Keratinocyte (primary cell): ENCODE data around the gene WDR17.

ENCODE experiments used
- CTCF ChIP-seq, 3 experiments: IDR thresholded peaks in 1 of 3; conservative IDR thresholded peaks in 1 of 3; optimal IDR thresholded peaks in 1 of 3; 2 replicates in 2 of 3; 3 replicates in 1 of 3; pipeline versions ENCODE3 to v1.5.1; 2011; ENCODE audit warnings: low read length in 3 of 3, mild to moderate bottlenecking in 3 of 3, moderate library complexity in 2 of 3, control low read depth in 1 of 3, inconsistent platforms in 1 of 3; ENCODE audit not compliant: insufficient read depth in 2 of 3; ENCODE audit errors: extremely low read depth in 1 of 3
- EZH2 ChIP-seq: IDR thresholded peaks from one replicate; pipeline ENCODE4 v1.6.1; 2012; ENCODE audit warnings: inconsistent platforms, mild to moderate bottlenecking, low read length, moderate library complexity

DNA sequence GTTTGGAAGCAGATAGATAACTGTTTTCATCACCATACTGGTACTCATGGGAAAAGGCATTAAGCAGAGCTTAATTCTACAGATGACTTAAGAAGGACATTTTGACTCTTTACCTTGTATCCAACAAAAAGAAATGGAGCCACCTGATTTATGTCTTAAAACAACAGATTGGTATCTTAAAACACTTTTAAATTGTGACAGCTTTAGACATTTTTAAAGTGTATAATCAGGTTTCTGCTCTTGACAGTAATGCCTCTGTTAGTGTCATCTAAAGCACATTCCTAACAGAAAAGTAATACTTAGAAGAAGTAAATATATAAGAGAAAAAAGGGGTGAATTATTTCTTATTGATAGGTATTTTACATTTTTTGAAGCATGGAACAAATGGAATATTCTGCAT lies 73.9 kb downstream of the WDR17 start:
- no peak for TF ChIP-seq CTCF (optimal IDR thresholded peaks at IDR 0.05 in 1 of 3, IDR thresholded peaks at IDR 0.05 in 1 of 3, conservative IDR thresholded peaks at IDR 0.05 in 1 of 3; ENCODE audit: extremely low read depth in 1 of 3, insufficient read depth in 2 of 3, low read length in 3 of 3)
- TF ChIP-seq EZH2, result no peak
